GM23338 (cell line): ENCODE data around the gene MPP7.

Source experiments
- CTCF ChIP-seq, 2 experiments: fragments of 200-600 bp in 1 of 2; sonication (generic) in 1 of 2; conservative IDR thresholded peaks; 2 replicates each; pipeline versions ENCODE4 v1.5.1 to v1.6.1; 2016 to 2017; ENCODE audit warnings: antibody characterized with exemption in 2 of 2, low read depth in 2 of 2, mild to moderate bottlenecking in 2 of 2, moderate library complexity in 1 of 2
- EZH2 ChIP-seq: fragments of 200-600 bp; sonication (generic); IDR thresholded peaks from one replicate; pipeline ENCODE4 v1.8.0; 2017; ENCODE audit warnings: antibody characterized with exemption, mild to moderate bottlenecking, low read depth; ENCODE audit not compliant: unreplicated experiment
- EZH2phosphoT487 ChIP-seq: fragments of 200-600 bp; sonication (generic); IDR thresholded peaks from one replicate; pipeline ENCODE4 v1.8.1; 2018; ENCODE audit warnings: antibody characterized with exemption; ENCODE audit not compliant: unreplicated experiment
- NANOG ChIP-seq: IDR thresholded peaks from 2 replicates; pipeline ENCODE4 v1.6.1; 2016; ENCODE audit warnings: antibody characterized with exemption, borderline replicate concordance
- ZNF114 ChIP-seq: fragments of 250-450 bp; sonication (Bioruptor Pico); IDR thresholded peaks from 2 replicates; pipeline ENCODE4 v1.5.0; 2020; ENCODE audit warnings: mild to moderate bottlenecking, moderate library complexity

- no peak for TF ChIP-seq EZH2
- no peak for TF ChIP-seq EZH2phosphoT487
- no peak for TF ChIP-seq CTCF (conservative IDR thresholded peaks at IDR 0.05; ENCODE audit: low read depth in 2 of 2)
- no peak for TF ChIP-seq ZNF114 (CRISPR knock-in tag)
- TF ChIP-seq NANOG = no peak
These were observed 25.5 kb upstream of the MPP7 start for GRCh38 chr10:28328346-28328745.
